GM12873 (cell line): ENCODE measurements around the gene KPNA1.

Experiments used
- TF ChIP-seq, protein P1 (sequence below): IDR thresholded peaks from 2 replicates; pipeline ENCODE4 v1.5.1; 2012; ENCODE audit warnings: low read depth, mild to moderate bottlenecking, moderate library complexity, low read length, control low read depth; ENCODE audit not compliant: insufficient read depth; ENCODE audit errors: missing control alignments

Gene KPNA1

GRCh38 chr3:122410111-122410510 lies 104.6 kb downstream of the KPNA1 start:
- TF ChIP-seq, protein P1, sequence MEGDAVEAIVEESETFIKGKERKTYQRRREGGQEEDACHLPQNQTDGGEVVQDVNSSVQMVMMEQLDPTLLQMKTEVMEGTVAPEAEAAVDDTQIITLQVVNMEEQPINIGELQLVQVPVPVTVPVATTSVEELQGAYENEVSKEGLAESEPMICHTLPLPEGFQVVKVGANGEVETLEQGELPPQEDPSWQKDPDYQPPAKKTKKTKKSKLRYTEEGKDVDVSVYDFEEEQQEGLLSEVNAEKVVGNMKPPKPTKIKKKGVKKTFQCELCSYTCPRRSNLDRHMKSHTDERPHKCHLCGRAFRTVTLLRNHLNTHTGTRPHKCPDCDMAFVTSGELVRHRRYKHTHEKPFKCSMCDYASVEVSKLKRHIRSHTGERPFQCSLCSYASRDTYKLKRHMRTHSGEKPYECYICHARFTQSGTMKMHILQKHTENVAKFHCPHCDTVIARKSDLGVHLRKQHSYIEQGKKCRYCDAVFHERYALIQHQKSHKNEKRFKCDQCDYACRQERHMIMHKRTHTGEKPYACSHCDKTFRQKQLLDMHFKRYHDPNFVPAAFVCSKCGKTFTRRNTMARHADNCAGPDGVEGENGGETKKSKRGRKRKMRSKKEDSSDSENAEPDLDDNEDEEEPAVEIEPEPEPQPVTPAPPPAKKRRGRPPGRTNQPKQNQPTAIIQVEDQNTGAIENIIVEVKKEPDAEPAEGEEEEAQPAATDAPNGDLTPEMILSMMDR, result no peak

DNA sequence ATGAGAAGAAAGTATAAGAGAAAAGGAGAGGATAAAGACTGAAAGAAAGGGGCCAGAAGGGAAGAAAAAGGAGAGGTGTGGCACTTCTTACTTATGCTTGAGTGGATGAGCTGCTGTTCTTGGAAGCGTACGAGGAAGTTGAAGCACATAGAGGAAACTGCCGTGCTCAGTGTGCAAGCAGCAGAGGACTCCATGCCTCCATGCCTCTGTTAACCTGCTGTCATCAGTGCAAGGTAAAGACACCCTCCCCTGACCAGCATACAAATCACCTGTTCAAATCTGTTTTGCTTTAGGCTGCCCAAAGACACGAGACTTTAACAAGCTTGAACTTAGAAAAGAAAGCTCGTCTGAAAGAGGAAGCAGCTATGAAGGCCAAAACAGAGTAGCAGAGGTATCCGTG lies 105.3 kb downstream of the KPNA1 start:
- TF ChIP-seq, protein P1, result no peak

GRCh38 chr3:122407946-122408345 lies 106.8 kb downstream of the KPNA1 start:
- TF ChIP-seq, protein P1, result no peak

GRCh38 chr3:122406198-122406597 lies 108.5 kb downstream of the KPNA1 start:
- TF ChIP-seq, protein P1, result no peak

GRCh38 chr3:122405015-122405414 lies 109.7 kb downstream of the KPNA1 start:
- TF ChIP-seq, protein P1, result no peak

DNA sequence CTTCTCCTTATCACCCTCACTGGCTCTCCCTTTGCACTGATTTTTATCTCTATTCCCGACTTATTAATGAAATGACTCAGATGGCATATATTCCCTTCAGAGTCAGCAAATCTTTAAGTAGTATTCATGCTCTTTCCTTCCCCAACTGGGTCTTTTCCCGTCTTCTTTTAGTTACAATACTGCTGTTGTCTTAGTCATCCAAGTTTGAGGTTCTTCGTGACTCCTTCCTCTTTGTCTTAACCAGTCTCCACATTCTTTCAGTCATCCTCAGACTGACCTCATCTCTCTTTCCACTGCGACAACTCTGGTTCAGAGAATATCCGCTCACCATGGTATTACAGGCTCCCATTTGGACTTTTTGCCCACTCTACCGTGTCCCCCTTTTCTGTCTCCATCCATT lies 111.2 kb downstream of the KPNA1 start:
- TF ChIP-seq, protein P1, result no peak

- TF ChIP-seq, protein P1, result no peak
Observed at GRCh38 chr3:122398920-122399319, 115.8 kb downstream of the KPNA1 start.

GRCh38 chr3:122397201-122397600 lies 117.5 kb downstream of the KPNA1 start:
- TF ChIP-seq, protein P1, result no peak
